Measurements from ENCODE around the gene MSLN. TPM values are rescaled to one million over a fixed set of nuclear protein-coding genes. Genes with fewer than 3 reads are reported as not detected.

MSLN gene
- total and polyA plus RNA-seq, 2 donors (not counting 3 experiments of a cell fraction or from before 2014, with no cell fraction given) = not detected

DNA sequence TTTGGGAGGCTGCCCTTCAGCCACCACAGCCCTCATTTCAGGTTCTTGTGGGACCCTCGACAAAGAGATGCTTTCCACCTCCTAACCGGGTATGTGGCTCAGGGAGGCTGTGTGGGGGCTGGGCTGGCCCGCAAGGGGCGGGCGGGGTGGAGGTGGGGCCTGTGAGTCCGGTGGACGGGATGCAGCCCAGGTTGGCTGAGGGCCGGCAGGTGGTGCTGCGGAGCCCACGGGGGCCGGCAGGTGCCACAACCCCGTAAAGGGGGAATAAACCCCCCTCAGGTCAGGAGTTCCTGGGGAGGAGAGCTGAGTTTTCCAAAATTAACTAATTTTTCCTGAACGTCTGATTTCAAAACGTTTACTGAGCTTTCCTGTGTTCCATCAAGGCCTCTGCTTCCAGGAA is 14.8 kb upstream of the MSLN start:
- no TSS peak for BruUV-seq (replicated peaks)
- intact Hi-C loops (cut with micrococcal nuclease) (no loop called here), dilution Hi-C loops (cut with MboI; ENCODE audit: extremely low pct_ligation_motif_present, low sequenced_read_pairs) (no loop called here)
- H3K27me3 ChIP-seq (ENCODE audit: control insufficient read depth in 2 of 2, insufficient read depth in 2 of 2, low read length in 2 of 2) = no peaks in the 10 kb centered on the region
- no peaks in the 10 kb centered on the region for H3K79me2 ChIP-seq (ENCODE audit: control insufficient read depth, insufficient read depth, low read length)
- H3K9me1 ChIP-seq (replicated peaks; ENCODE audit: control insufficient read depth, extremely low read depth, insufficient read depth, low read length) = no peaks in the 10 kb centered on the region
- CTCF ChIA-PET = interaction anchor here (1.0 kb wide), 1 partner anchor 42 kb away, joined by 3 read pairs; the partner anchor contains the start of genes CHTF18 and RPUSD1
- H3K27ac ChIP-seq (ENCODE audit: insufficient read depth, low read depth, low read length) = no peak overlapping the region
- H3K4me3 ChIP-seq (replicated peaks in 1 of 3; ENCODE audit: insufficient read depth in 1 of 3, low read depth in 1 of 3, low read length in 3 of 3) = no peak overlapping the region
- H3K4me1 ChIP-seq (ENCODE audit: control insufficient read depth, extremely low read depth, insufficient read depth, low read length) = peaks cover 4% of the 10 kb centered on the region
- H3K9ac ChIP-seq (replicated peaks; ENCODE audit: extremely low read depth, insufficient read depth, low read length) = no peak overlapping the region
- H2AFZ ChIP-seq (ENCODE audit: low read depth, low read length) = no peak overlapping the region
- no peaks in the 10 kb centered on the region for H3K36me3 ChIP-seq (ENCODE audit: control insufficient read depth in 2 of 2, extremely low read depth in 1 of 2, insufficient read depth in 2 of 2, low read length in 2 of 2)
- FAIRE-seq = no peak
- DNase-seq (ENCODE audit: low read depth, low spot score) = no peak
- H3K9me3 ChIP-seq (replicated peaks; ENCODE audit: control insufficient read depth, insufficient read depth, low read length) = no peaks in the 10 kb centered on the region
- no peaks in the 10 kb centered on the region for H4K20me1 ChIP-seq (replicated peaks; ENCODE audit: control insufficient read depth, extremely low read depth, insufficient read depth, low read length)
- no peak overlapping the region for H3K4me2 ChIP-seq (ENCODE audit: insufficient read depth, low read length)
- POLR2A ChIA-PET = no interaction called here
- TF ChIP-seq FOS (IDR thresholded peaks at IDR 0.05; ENCODE audit: borderline replicate concordance, insufficient read depth, low read length) = no peak
- TF ChIP-seq, protein P1, sequence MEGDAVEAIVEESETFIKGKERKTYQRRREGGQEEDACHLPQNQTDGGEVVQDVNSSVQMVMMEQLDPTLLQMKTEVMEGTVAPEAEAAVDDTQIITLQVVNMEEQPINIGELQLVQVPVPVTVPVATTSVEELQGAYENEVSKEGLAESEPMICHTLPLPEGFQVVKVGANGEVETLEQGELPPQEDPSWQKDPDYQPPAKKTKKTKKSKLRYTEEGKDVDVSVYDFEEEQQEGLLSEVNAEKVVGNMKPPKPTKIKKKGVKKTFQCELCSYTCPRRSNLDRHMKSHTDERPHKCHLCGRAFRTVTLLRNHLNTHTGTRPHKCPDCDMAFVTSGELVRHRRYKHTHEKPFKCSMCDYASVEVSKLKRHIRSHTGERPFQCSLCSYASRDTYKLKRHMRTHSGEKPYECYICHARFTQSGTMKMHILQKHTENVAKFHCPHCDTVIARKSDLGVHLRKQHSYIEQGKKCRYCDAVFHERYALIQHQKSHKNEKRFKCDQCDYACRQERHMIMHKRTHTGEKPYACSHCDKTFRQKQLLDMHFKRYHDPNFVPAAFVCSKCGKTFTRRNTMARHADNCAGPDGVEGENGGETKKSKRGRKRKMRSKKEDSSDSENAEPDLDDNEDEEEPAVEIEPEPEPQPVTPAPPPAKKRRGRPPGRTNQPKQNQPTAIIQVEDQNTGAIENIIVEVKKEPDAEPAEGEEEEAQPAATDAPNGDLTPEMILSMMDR (IDR thresholded peaks at IDR 0.05; ENCODE audit: extremely low read depth in 1 of 2, insufficient read depth in 1 of 2, low read depth in 1 of 2, low read length in 2 of 2) = peak in 1 of 2 donors; percentile 19

DNA sequence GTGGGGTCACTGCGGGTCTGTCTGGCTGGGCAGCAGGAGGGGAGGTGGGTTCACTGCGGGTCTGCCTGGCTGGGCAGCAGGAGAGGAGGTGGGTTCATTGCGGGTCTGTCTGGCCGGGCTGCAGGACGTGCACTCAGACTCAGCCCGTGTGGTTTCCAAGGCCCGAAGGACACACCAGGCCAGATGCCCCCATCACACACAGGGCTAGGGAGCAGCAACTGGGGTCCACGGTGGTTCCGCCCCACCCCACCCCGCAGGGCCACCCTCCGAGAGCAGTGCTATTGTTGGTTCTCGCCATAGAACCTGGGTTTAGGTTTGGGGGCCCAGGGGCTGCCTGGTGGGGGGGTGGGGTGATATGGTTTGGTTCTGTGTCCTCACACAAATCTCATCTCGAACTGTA is 13.9 kb upstream of the MSLN start:
- H3K27me3 ChIP-seq (ENCODE audit: control insufficient read depth in 2 of 2, insufficient read depth in 2 of 2, low read length in 2 of 2) = peaks cover 0 to 2% of the 10 kb centered on the region in 2 experiments
- no peak for DNase-seq (ENCODE audit: low read depth, low spot score)
- no peak overlapping the region for H3K27ac ChIP-seq (ENCODE audit: insufficient read depth, low read depth, low read length)
- ChIA-PET CTCF (no interaction called here), POLR2A (no interaction called here)
- H3K79me2 ChIP-seq (ENCODE audit: control insufficient read depth, insufficient read depth, low read length) = no peaks in the 10 kb centered on the region
- no peak overlapping the region for H3K4me2 ChIP-seq (ENCODE audit: insufficient read depth, low read length)
- FAIRE-seq = no peak
- no peak overlapping the region for H3K9ac ChIP-seq (replicated peaks; ENCODE audit: extremely low read depth, insufficient read depth, low read length)
- TF ChIP-seq POLR2A (IDR thresholded peaks at IDR 0.05; ENCODE audit: low read depth, low read length) = no peak
- TF ChIP-seq POLR2AphosphoS5 (IDR thresholded peaks at IDR 0.05; ENCODE audit: insufficient read depth, low read depth, low read length) = no peak
- TF ChIP-seq, protein P2, sequence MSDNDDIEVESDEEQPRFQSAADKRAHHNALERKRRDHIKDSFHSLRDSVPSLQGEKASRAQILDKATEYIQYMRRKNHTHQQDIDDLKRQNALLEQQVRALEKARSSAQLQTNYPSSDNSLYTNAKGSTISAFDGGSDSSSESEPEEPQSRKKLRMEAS (IDR thresholded peaks at IDR 0.05; ENCODE audit: insufficient read depth, insufficient read length) = no peak
- TF ChIP-seq GATA2 (IDR thresholded peaks at IDR 0.05; ENCODE audit: insufficient read depth, insufficient read length, low read depth, low read length) = no peak
- no peak for TF ChIP-seq EZH2 (IDR thresholded peaks at IDR 0.05; ENCODE audit: borderline replicate concordance, low read depth, low read length, severe bottlenecking)
- no peak for TF ChIP-seq MYC (IDR thresholded peaks at IDR 0.05; ENCODE audit: low read depth, low read length)
- TF ChIP-seq, protein P1 (IDR thresholded peaks at IDR 0.05; ENCODE audit: extremely low read depth in 1 of 2, insufficient read depth in 1 of 2, low read depth in 1 of 2, low read length in 2 of 2) = no peak
- TF ChIP-seq JUN (IDR thresholded peaks at IDR 0.05; ENCODE audit: borderline replicate concordance, insufficient read depth, insufficient read length, low read depth) = no peak
- TF ChIP-seq FOS (IDR thresholded peaks at IDR 0.05; ENCODE audit: borderline replicate concordance, insufficient read depth, low read length) = no peak
- H3K9me1 ChIP-seq (replicated peaks; ENCODE audit: control insufficient read depth, extremely low read depth, insufficient read depth, low read length) = no peaks in the 10 kb centered on the region
- H2AFZ ChIP-seq (ENCODE audit: low read depth, low read length) = no peak overlapping the region
- no peaks in the 10 kb centered on the region for H4K20me1 ChIP-seq (replicated peaks; ENCODE audit: control insufficient read depth, extremely low read depth, insufficient read depth, low read length)
- intact Hi-C loops (cut with micrococcal nuclease) = no loop called here
- no peaks in the 10 kb centered on the region for H3K36me3 ChIP-seq (ENCODE audit: control insufficient read depth in 2 of 2, extremely low read depth in 1 of 2, insufficient read depth in 2 of 2, low read length in 2 of 2)
- no peak overlapping the region for H3K4me3 ChIP-seq (replicated peaks in 1 of 3; ENCODE audit: insufficient read depth in 1 of 3, low read depth in 1 of 3, low read length in 3 of 3)
- dilution Hi-C loops (cut with MboI; ENCODE audit: extremely low pct_ligation_motif_present, low sequenced_read_pairs) = no loop called here
- no TSS peak for BruUV-seq (replicated peaks)
- H3K4me1 ChIP-seq (ENCODE audit: control insufficient read depth, extremely low read depth, insufficient read depth, low read length) = no peaks in the 10 kb centered on the region
- no peaks in the 10 kb centered on the region for H3K9me3 ChIP-seq (replicated peaks; ENCODE audit: control insufficient read depth, insufficient read depth, low read length)

All from endothelial cell of umbilical vein (primary cell).